ENCODE measurements around the gene SPECC1L. TPM values are rescaled to one million over a fixed set of nuclear protein-coding genes. Genes with fewer than 3 reads are reported as not detected.

SPECC1L gene
- total and polyA plus RNA-seq, 2 of the 8 experiments (the other 6 are each of a cell fraction or from before 2014, with no cell fraction given), result 15.7 to 61.6 TPM

- Histone ChIP-seq H2AK5ac (ENCODE audit: low read depth, low read length) (no peak overlapping the region), H3K79me1 (ENCODE audit: low read depth, low read length) (no peaks in the 10 kb centered on the region), H3K4me2 (ENCODE audit: insufficient read depth in 1 of 2, low read depth in 2 of 2, low read length in 2 of 2) (no peak overlapping the region), H3K23ac (ENCODE audit: insufficient read length) (no peak overlapping the region), H4K5ac (ENCODE audit: insufficient read length, low read depth, low read length) (no peak overlapping the region), H2BK20ac (ENCODE audit: low read length) (no peak overlapping the region), H3K27me3 (replicated peaks in 1 of 4; ENCODE audit: control insufficient read depth in 3 of 4, extremely low read depth in 1 of 4, insufficient read depth in 3 of 4, low read length in 3 of 4) (no peaks in the 10 kb centered on the region; a peak in 1 of 7 replicates), H2BK15ac (ENCODE audit: low read length) (no peak overlapping the region), H3K4me3 (ENCODE audit: extremely low read depth in 1 of 4, insufficient read depth in 2 of 4, low read depth in 3 of 4, low read length in 4 of 4) (no peak overlapping the region), H2AFZ (ENCODE audit: low read length) (no peak overlapping the region), H4K91ac (replicated peaks; ENCODE audit: insufficient read length, low read length) (no peak overlapping the region), H3K9me3 (ENCODE audit: insufficient read depth in 2 of 2, low read depth in 1 of 2, low read length in 1 of 2) (no peaks in the 10 kb centered on the region), H3K14ac (ENCODE audit: insufficient read length) (no peak overlapping the region), H3K18ac (ENCODE audit: extremely low read depth, low read length) (no peak overlapping the region), H2BK12ac (ENCODE audit: low read depth, low read length) (no peak overlapping the region), H4K20me1 (replicated peaks in 1 of 2; ENCODE audit: control insufficient read depth in 1 of 2, insufficient read depth in 2 of 2, low read length in 2 of 2) (no peaks in the 10 kb centered on the region), H3K23me2 (ENCODE audit: low read depth, low read length) (no peaks in the 10 kb centered on the region), H3K4ac (replicated peaks; ENCODE audit: insufficient read length, low read depth, low read length) (no peak overlapping the region), H4K8ac (ENCODE audit: extremely low read depth, insufficient read depth, low read length) (peak overlapping the region; percentile 20; the same call in 1 of the 2 replicates), H3K9ac (replicated peaks in 1 of 4; ENCODE audit: extremely low read depth in 1 of 4, low read depth in 3 of 4, low read length in 3 of 4) (no peak overlapping the region), H3K36me3 (ENCODE audit: control insufficient read depth in 2 of 4, insufficient read depth in 4 of 4, low read length in 3 of 4) (no peaks in the 10 kb centered on the region), H3K27ac (ENCODE audit: low read depth, low read length) (no peak overlapping the region), H3K4me1 (replicated peaks in 1 of 4; ENCODE audit: control insufficient read depth in 3 of 4, insufficient read depth in 4 of 4, low read length in 3 of 4) (no peaks in the 10 kb centered on the region; a peak in 1 of 7 replicates), H3K79me2 (ENCODE audit: control insufficient read depth in 1 of 2, insufficient read depth in 2 of 2, low read length in 2 of 2) (no peaks in the 10 kb centered on the region), H2BK5ac (ENCODE audit: low read depth, low read length) (no peak overlapping the region), H3K56ac (replicated peaks; ENCODE audit: insufficient read length, low read depth, low read length) (no peak overlapping the region), H2BK120ac (replicated peaks; ENCODE audit: low read depth, low read length) (no peak overlapping the region)
- DNase-seq (ENCODE audit: low read depth in 1 of 2, low spot score in 2 of 2), result no peak
- WGBS, 2 experiments (ENCODE audit: extremely low coverage in 1 of 2, insufficient coverage in 1 of 2, insufficient read length in 1 of 2, insufficient replicate concordance in 2 of 2, low coverage in 1 of 2, low lambda C conversion rate in 2 of 2, missing lambda C conversion rate in 1 of 2), result 84% methylated on average over 11 of the region's 13 CpGs; no CpG with 5 or more reads in 1 of the 2 experiments
- POLR2A ChIA-PET (ENCODE audit: partially characterized antibody), result no interaction called here
- TF ChIP-seq CREB1 (IDR thresholded peaks at IDR 0.05), result no peak
- TF ChIP-seq SIX5 (IDR thresholded peaks at IDR 0.05; ENCODE audit: low read depth, low read length), result no peak
- no peak for TF ChIP-seq HDAC2 (IDR thresholded peaks at IDR 0.05; ENCODE audit: borderline replicate concordance in 1 of 2, low read depth in 2 of 2, low read length in 2 of 2)
- TF ChIP-seq E2F6 (IDR thresholded peaks at IDR 0.05), result no peak
- no peak for TF ChIP-seq SP1 (IDR thresholded peaks at IDR 0.05; ENCODE audit: low read depth, low read length)
- no peak for TF ChIP-seq POLR2AphosphoS5 (IDR thresholded peaks at IDR 0.05; ENCODE audit: low read depth, low read length)
- no peak for TF ChIP-seq MAFK (IDR thresholded peaks at IDR 0.05; ENCODE audit: low read depth, low read length)
- TF ChIP-seq POLR2A (IDR thresholded peaks at IDR 0.05; ENCODE audit: control extremely low read depth in 1 of 2, low read depth in 2 of 2, low read length in 2 of 2), result no peak
- no peak for TF ChIP-seq BRCA1 (IDR thresholded peaks at IDR 0.05; ENCODE audit: low read depth, low read length)
- TF ChIP-seq CBX5 (IDR thresholded peaks at IDR 0.05; ENCODE audit: low read depth, low read length), result no peak
- TF ChIP-seq BCL11A (IDR thresholded peaks at IDR 0.05; ENCODE audit: low read depth in 2 of 2, low read length in 2 of 2), result no peak
- TF ChIP-seq RXRA (IDR thresholded peaks at IDR 0.05; ENCODE audit: insufficient read depth, low read depth, low read length), result no peak
- CTCF ChIA-PET (ENCODE audit: partially characterized antibody), result interaction anchor here (0.7 to 10.8 kb wide), 11 partner anchors 9 to 86 kb away, joined by 3 to 114 read pairs (median 6); no protein-coding TSS in a partner anchor
- FAIRE-seq, result no peak
Measured at GRCh38 chr22:24435861-24436371, 165.3 kb downstream of the SPECC1L start.
